HG03469 (cell line): Measurements from ENCODE around the gene PGD.
"Not testable (repeated sequence)": the region's sequence is repeated elsewhere in the genome, so short reads cannot be mapped to it uniquely, and the experiment has no call there.

Experiments used
- ATAC-seq: cut with Tn5 transposase; IDR thresholded peaks from one replicate; pipeline ENCODE4 v1.9.1; 2021; ENCODE audit warnings: mild to moderate bottlenecking, moderate library complexity, moderate number of reproducible peaks; ENCODE audit not compliant: unreplicated experiment

PGD gene

GRCh38 chr1:10433790-10434189 lies 34.9 kb downstream of the PGD start:
- ATAC-seq, result no peak

- no peak for ATAC-seq
Observed at GRCh38 chr1:10434590-10434989, 35.7 kb downstream of the PGD start.

GRCh38 chr1:10437052-10437451 lies 38.2 kb downstream of the PGD start:
- no peak for ATAC-seq

- no peak for ATAC-seq
Observed at GRCh38 chr1:10438677-10439163, 39.9 kb downstream of the PGD start.

GRCh38 chr1:10440305-10440704 lies 41.4 kb downstream of the PGD start:
- no peak for ATAC-seq

GRCh38 chr1:10440794-10441193 lies 41.9 kb downstream of the PGD start:
- ATAC-seq, result no peak

- ATAC-seq, result no peak
Observed at GRCh38 chr1:10444248-10444647, 45.4 kb downstream of the PGD start.

- ATAC-seq, result no peak
Observed at GRCh38 chr1:10444795-10445397, 46.0 kb downstream of the PGD start.

- ATAC-seq, result no peak
Observed at GRCh38 chr1:10446790-10447422, 48.0 kb downstream of the PGD start.

GRCh38 chr1:10449751-10450150 lies 50.9 kb downstream of the PGD start, which contains the start of gene CORT:
TSS of gene CORT (plus strand) at chr1:10450031. CDS start at chr1:10450224, 193 bp downstream.
- no peak for ATAC-seq

- no peak for ATAC-seq
Observed at GRCh38 chr1:10450156-10450814, 51.4 kb downstream of the PGD start.

- ATAC-seq, result no peak
Observed at GRCh38 chr1:10450836-10451235, 52.0 kb downstream of the PGD start.

- no peak for ATAC-seq
Observed at GRCh38 chr1:10451287-10451686, 52.4 kb downstream of the PGD start.

GRCh38 chr1:10456048-10456447 lies 57.2 kb downstream of the PGD start:
- ATAC-seq, result no peak

- no peak for ATAC-seq
Observed at GRCh38 chr1:10456661-10457060, 57.8 kb downstream of the PGD start.

- ATAC-seq, result not testable (repeated sequence)
Observed at GRCh38 chr1:10457462-10457861, 58.6 kb downstream of the PGD start.

GRCh38 chr1:10457875-10458274 lies 59.0 kb downstream of the PGD start:
- no peak for ATAC-seq

GRCh38 chr1:10459184-10459583 lies 60.3 kb downstream of the PGD start:
- no peak for ATAC-seq

GRCh38 chr1:10467078-10467477 lies 68.2 kb downstream of the PGD start:
- ATAC-seq, result no peak

- no peak for ATAC-seq
Observed at GRCh38 chr1:10470043-10470442, 71.2 kb downstream of the PGD start.
